Measurements from ENCODE around the gene NEAT1.

The NEAT1 gene

GRCh38 chr11:65422633-65423515 lies at the start of gene NEAT1:
NEAT1 (plus strand) TSS chr11:65422798.
- no peak for DNase-seq

- no peak for DNase-seq
These were observed 48.6 kb upstream of the NEAT1 start for GRCh38 chr11:65373839-65374580.

GRCh38 chr11:65375012-65375411 lies 47.6 kb upstream of the NEAT1 start:
- DNase-seq, result no peak

- no peak for DNase-seq
These were observed 46.4 kb upstream of the NEAT1 start for GRCh38 chr11:65376138-65376713.

GRCh38 chr11:65377036-65377435 lies 45.6 kb upstream of the NEAT1 start:
- DNase-seq, result no peak

GRCh38 chr11:65377777-65378176 lies 44.8 kb upstream of the NEAT1 start:
- no peak for DNase-seq

GRCh38 chr11:65378208-65378927 lies 44.2 kb upstream of the NEAT1 start:
- no peak for DNase-seq

- DNase-seq, result no peak
These were observed 43.5 kb upstream of the NEAT1 start for GRCh38 chr11:65378928-65379638.

GRCh38 chr11:65379698-65380459 lies 42.7 kb upstream of the NEAT1 start:
- no peak for DNase-seq

GRCh38 chr11:65380460-65381119 lies 42.0 kb upstream of the NEAT1 start:
- no peak for DNase-seq

GRCh38 chr11:65381716-65382032 lies 40.9 kb upstream of the NEAT1 start:
- DNase-seq, result no peak

GRCh38 chr11:65382033-65382803 lies 40.4 kb upstream of the NEAT1 start, which contains the start of gene SLC25A45:
SLC25A45 (minus strand) TSS chr11:65382646; CDS start chr11:65381951, 695 bp downstream.
- peak; percentile 46 for DNase-seq

- DNase-seq, result no peak
These were observed 39.7 kb upstream of the NEAT1 start for GRCh38 chr11:65382804-65383368.

- no peak for DNase-seq
These were observed 38.8 kb upstream of the NEAT1 start for GRCh38 chr11:65383778-65384177.

GRCh38 chr11:65384301-65384889 lies 38.2 kb upstream of the NEAT1 start:
- DNase-seq, result no peak

- DNase-seq, result peak; percentile 67
These were observed 36.1 kb upstream of the NEAT1 start, which contains the start of gene FRMD8 for GRCh38 chr11:65386307-65387140. FRMD8 (plus strand) TSS chr11:65386637; CDS start chr11:65387037, 400 bp downstream.

GRCh38 chr11:65388731-65389130 lies 33.9 kb upstream of the NEAT1 start:
- DNase-seq, result no peak

GRCh38 chr11:65389294-65389980 lies 33.2 kb upstream of the NEAT1 start:
- no peak for DNase-seq

Measured in NCI-H1048 (cell line).